Lower leg skin (tissue), 3 donors: Measurements from ENCODE around the gene RPL7L1.

ENCODE experiments used
- CTCF ChIP-seq, 3 donors: fragments of 450-650 bp; IDR thresholded peaks; one replicate each; pipeline ENCODE4 v1.5.1; 2016; ENCODE audit warnings: antibody characterized with exemption in 3 of 3, mild to moderate bottlenecking in 3 of 3, moderate library complexity in 2 of 3
- POLR2A ChIP-seq, 2 donors: fragments of 450-650 bp; IDR thresholded peaks; one replicate each; pipeline ENCODE4 v1.6.1; 2016 to 2017; ENCODE audit warnings: antibody characterized with exemption in 2 of 2, mild to moderate bottlenecking in 1 of 2, moderate library complexity in 1 of 2

GRCh38 chr6:42846505-42846904 is 32.9 kb upstream of the RPL7L1 start:
- TF ChIP-seq CTCF (IDR thresholded peaks at IDR 0.05) (no peak), POLR2A (IDR thresholded peaks at IDR 0.05) (no peak)
